K562 (cell line): ENCODE data around the gene ARHGAP31. TPM values are rescaled to one million over a fixed set of nuclear protein-coding genes. Genes with fewer than 3 reads are reported as not detected.

Source experiments
- ATAC-seq: fragments of 200-7000 bp; cut with Tn5 transposase; 3 replicates; pipeline ENCODE4 v1.9.1; 2020; ENCODE audit warnings: moderate library complexity
- BruUV-seq: library from RNA; stranded (reverse); fragments of 400-500 nt; replicated peaks from 2 replicates; lab custom pipeline; 2021; lab: Mats Ljungman, UMichigan
- CTCF ChIA-PET: fragments of 300-600 bp; formaldehyde crosslinking; extraction: SDS; loops from one replicate; lab custom pipeline; 2021; ENCODE audit warnings: low intra/inter-chr PET ratio; lab: Yijun Ruan, JAX
- POLR2A ChIA-PET: fragments of 300-600, 350-650 bp; sonication (Branson Sonifier 250); formaldehyde crosslinking; extraction: SDS; loops from one replicate; lab custom pipeline; 2021; ENCODE audit warnings: antibody characterized with exemption, inconsistent platforms; lab: Yijun Ruan, JAX
- DNase-seq, 4 experiments: peaks; one replicate each; pipeline versions ENCODE4 v3.0.0 to v3.0.0-alpha.2; 2011 to 2018; ENCODE audit warnings: low spot score in 3 of 4, mixed read lengths in 3 of 4; ENCODE audit errors: extremely low read depth in 1 of 4
- FAIRE-seq: peaks from 2 replicates; lab custom pipeline; 2011; peaks lifted over from hg19 to GRCh38; lab: Jason Lieb, UNC
- H2AFZ ChIP-seq: 2 replicates; pipeline ENCODE4 v1.6.0; 2011; ENCODE audit warnings: low read depth, low read length, control low read depth, inconsistent platforms
- H3K27ac ChIP-seq: fragments of 200-600 bp; 3 replicates; pipeline ENCODE4 v1.8.0; 2011; ENCODE audit warnings: low read depth, mild to moderate bottlenecking, control low read depth, inconsistent platforms, low read length, moderate library complexity, mixed read lengths; ENCODE audit errors: extremely low read depth
- H3K27me3 ChIP-seq, 2 experiments: fragments of 300-600 bp in 1 of 2; 2 replicates in 1 of 2; 3 replicates in 1 of 2; pipeline versions ENCODE4 v1.6.0 to v1.8.0; 2011; ENCODE audit warnings: inconsistent platforms in 2 of 2, low read length in 2 of 2, mild to moderate bottlenecking in 1 of 2, mixed read lengths in 1 of 2, moderate library complexity in 1 of 2; ENCODE audit not compliant: control insufficient read depth in 2 of 2, insufficient read depth in 2 of 2
- H3K36me3 ChIP-seq: fragments of 300-600 bp; 3 replicates; pipeline ENCODE4 v1.8.0; 2011; ENCODE audit warnings: mild to moderate bottlenecking, low read length, inconsistent platforms; ENCODE audit not compliant: control insufficient read depth, insufficient read depth
- H3K4me1 ChIP-seq, 2 experiments: fragments of 200-600 bp in 1 of 2; replicated peaks in 1 of 2; 2 replicates in 1 of 2; 3 replicates in 1 of 2; pipeline versions ENCODE4 v1.5.1 to v1.8.0; 2011; ENCODE audit warnings: inconsistent platforms in 2 of 2, low read length in 2 of 2, mild to moderate bottlenecking in 1 of 2, mixed read lengths in 1 of 2, moderate library complexity in 1 of 2; ENCODE audit not compliant: control insufficient read depth in 2 of 2, insufficient read depth in 2 of 2
- H3K4me2 ChIP-seq: 2 replicates; pipeline ENCODE4 v1.6.1; 2011; ENCODE audit warnings: low read length, control low read depth, inconsistent platforms, mixed read lengths; ENCODE audit not compliant: insufficient read depth
- H3K4me3 ChIP-seq: fragments of 200-600 bp; sonication (generic), shearing (Covaris generic); 2 replicates; pipeline ENCODE4 v1.5.1; 2016; ENCODE audit warnings: control low read depth, inconsistent platforms
- H3K79me2 ChIP-seq: fragments of 200-600 bp; 3 replicates; pipeline ENCODE4 v1.8.0; 2011; ENCODE audit warnings: low read length, inconsistent platforms; ENCODE audit not compliant: control insufficient read depth, insufficient read depth
- H3K9ac ChIP-seq, 2 experiments: 2 replicates each; pipeline versions ENCODE4 v1.6.0 to v1.6.1; 2011; ENCODE audit warnings: low read depth in 2 of 2, low read length in 2 of 2, control low read depth in 1 of 2, inconsistent platforms in 1 of 2, mild to moderate bottlenecking in 1 of 2, mixed read lengths in 1 of 2; ENCODE audit not compliant: insufficient read depth in 1 of 2
- H3K9me1 ChIP-seq: one replicate; pipeline ENCODE4 v1.6.0; 2011; ENCODE audit warnings: inconsistent platforms, mild to moderate bottlenecking, low read length, moderate library complexity; ENCODE audit not compliant: control insufficient read depth, insufficient read depth
- H3K9me3 ChIP-seq: replicated peaks from 2 replicates; pipeline ENCODE4 v1.5.1; 2011; ENCODE audit warnings: low read depth, low read length, inconsistent platforms; ENCODE audit not compliant: control insufficient read depth, insufficient read depth
- H4K20me1 ChIP-seq: replicated peaks from 2 replicates; pipeline ENCODE4 v1.6.1; 2011; ENCODE audit warnings: low read length, inconsistent platforms, mixed read lengths; ENCODE audit not compliant: control insufficient read depth, insufficient read depth
- FOSL1 ChIP-seq: fragments of 200-800 bp; sonication (Bioruptor generic); conservative IDR thresholded peaks from 2 replicates; pipeline ENCODE4 v1.6.1; 2016; ENCODE audit warnings: missing genetic modification characterization, missing compliant biosample characterization
- GABPA ChIP-seq: fragments of 200-800 bp; sonication (Bioruptor generic); conservative IDR thresholded peaks from 2 replicates; pipeline ENCODE4 v1.6.1; 2016; ENCODE audit warnings: low read depth, missing genetic modification characterization, missing compliant biosample characterization
- NR2C1 ChIP-seq, 2 experiments: fragments of 450-650 bp; IDR thresholded peaks; 2 replicates each; pipeline ENCODE4 v1.6.1; 2017; ENCODE audit warnings: mild to moderate bottlenecking in 2 of 2, antibody characterized with exemption in 1 of 2, inconsistent platforms in 1 of 2, missing compliant biosample characterization in 1 of 2, missing genetic modification characterization in 1 of 2
- NR2C2 ChIP-seq, 2 experiments: fragments of 200-800 bp in 1 of 2; sonication (Bioruptor generic) in 1 of 2; sonication (generic) in 1 of 2; formaldehyde crosslinking in 1 of 2; IDR thresholded peaks; 2 replicates each; pipeline versions ENCODE4 v1.6.1 to v1.8.0; 2016 to 2022; ENCODE audit warnings: mild to moderate bottlenecking in 1 of 2, missing compliant biosample characterization in 1 of 2, missing genetic modification characterization in 1 of 2, missing genetic modification reagents in 1 of 2
- WGBS: fragments of 100-300 bp; shearing (Covaris generic); methylation state at CpG from one replicate; pipeline ENCODE4 v1.1.6; 2016; ENCODE audit warnings: low coverage, mixed read lengths; ENCODE audit not compliant: insufficient coverage; ENCODE audit errors: missing lambda C conversion rate; 5-methylcytosine and 5-hydroxymethylcytosine counted together
- in situ Hi-C: fragments of 300-500 bp; cut with MboI; formaldehyde crosslinking; loops from 4 replicates; pipeline ENCODE4 v1.15.0; 2018; ENCODE audit warnings: inconsistent platforms, mixed read lengths
- intact Hi-C: fragments of 100-400 bp; cut with micrococcal nuclease; formaldehyde crosslinking; loops from 2 replicates; pipeline ENCODE4 v1.14.2; 2022
- polyA plus RNA-seq, 8 experiments: library from polyadenylated mRNA; depleted of rRNA in 4 of 8; stranded (reverse) in 5 of 8; unstranded in 3 of 8; fragments of >200 nt; fragmentation: Nextera tagmentation in 2 of 8; fragmentation: Illumina TruSeq in 1 of 8; extraction: Ambion mirVana in 2 of 8; extraction: Trizol in 1 of 8; gene quantifications; 2 replicates each; pipeline versions ENCODE4 v1.2.1 to v1.2.3, GENCODE V29; 2011 to 2014; ENCODE audit warnings: inconsistent platforms in 1 of 8, missing spikeins in 1 of 8
- total RNA-seq, 7 experiments: library from RNA; depleted of rRNA in 6 of 7; stranded (reverse); fragments of >200 nt in 6 of 7; fragmentation: Illumina TruSeq in 2 of 7; extraction: Trizol in 2 of 7; gene quantifications; 2 replicates each; pipeline versions ENCODE4 v1.2.1 to v1.2.3, GENCODE V29; 2011 to 2021; ENCODE audit warnings: low replicate concordance in 1 of 7
- TF ChIP-seq, protein P1 (sequence below), 2 experiments: fragments of 450-650 bp; conservative IDR thresholded peaks; 2 replicates each; pipeline ENCODE4 v1.6.1; 2017; ENCODE audit warnings: mild to moderate bottlenecking in 2 of 2, moderate library complexity in 2 of 2
- TF ChIP-seq, protein P2 (sequence below), 2 experiments: fragments of 250-450 bp in 1 of 2; fragments of 450-650 bp in 1 of 2; sonication (Bioruptor Pico) in 1 of 2; IDR thresholded peaks; 2 replicates each; pipeline versions ENCODE4 v1.6.1 to v1.8.0; 2016 to 2021; ENCODE audit warnings: mild to moderate bottlenecking in 2 of 2, moderate library complexity in 2 of 2, missing compliant biosample characterization in 1 of 2, missing genetic modification characterization in 1 of 2

ARHGAP31 gene
- total and polyA plus RNA-seq, 9 of the 15 experiments (the other 6 are each of a cell fraction or from before 2014, with no cell fraction given): under 0.01 to 0.13 (median 0.06) TPM; not detected in 5

DNA sequence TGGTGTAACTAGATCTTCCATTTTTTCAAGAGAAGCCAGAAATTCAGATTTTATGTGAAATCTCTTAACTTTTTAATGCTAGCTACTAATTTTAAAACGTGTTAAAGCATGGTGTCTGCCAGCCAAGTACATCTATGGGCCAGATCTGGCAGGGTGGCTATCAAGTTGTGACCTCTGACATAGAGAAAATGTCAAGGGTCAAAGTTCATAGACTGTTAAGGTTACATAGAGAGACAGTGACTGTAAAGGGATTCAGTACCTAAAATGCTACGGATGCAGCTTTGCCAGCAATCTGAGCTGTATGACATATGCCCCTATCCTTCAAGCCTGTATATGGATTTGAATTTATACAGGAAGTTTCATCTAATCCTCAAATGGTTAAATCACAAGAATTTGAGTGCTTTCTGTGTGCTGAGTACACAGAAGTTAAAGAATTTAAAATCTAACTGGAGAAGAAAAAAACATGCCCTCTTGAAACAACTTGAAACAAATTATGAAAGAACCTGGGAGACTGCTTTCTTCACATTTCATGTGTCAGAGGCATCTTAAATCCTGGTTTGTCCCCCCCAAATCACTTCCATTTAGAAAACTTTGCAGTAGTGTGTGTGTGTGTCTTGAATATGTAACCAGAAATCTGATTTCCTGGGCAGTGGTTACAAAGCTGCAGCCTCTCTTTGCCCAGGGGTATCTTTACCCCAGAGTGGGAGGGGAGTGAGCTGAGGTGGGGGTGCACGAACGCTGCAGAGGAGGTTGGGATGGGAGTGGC, 895 bp upstream of the ARHGAP31 start:
- TF ChIP-seq, protein P1, sequence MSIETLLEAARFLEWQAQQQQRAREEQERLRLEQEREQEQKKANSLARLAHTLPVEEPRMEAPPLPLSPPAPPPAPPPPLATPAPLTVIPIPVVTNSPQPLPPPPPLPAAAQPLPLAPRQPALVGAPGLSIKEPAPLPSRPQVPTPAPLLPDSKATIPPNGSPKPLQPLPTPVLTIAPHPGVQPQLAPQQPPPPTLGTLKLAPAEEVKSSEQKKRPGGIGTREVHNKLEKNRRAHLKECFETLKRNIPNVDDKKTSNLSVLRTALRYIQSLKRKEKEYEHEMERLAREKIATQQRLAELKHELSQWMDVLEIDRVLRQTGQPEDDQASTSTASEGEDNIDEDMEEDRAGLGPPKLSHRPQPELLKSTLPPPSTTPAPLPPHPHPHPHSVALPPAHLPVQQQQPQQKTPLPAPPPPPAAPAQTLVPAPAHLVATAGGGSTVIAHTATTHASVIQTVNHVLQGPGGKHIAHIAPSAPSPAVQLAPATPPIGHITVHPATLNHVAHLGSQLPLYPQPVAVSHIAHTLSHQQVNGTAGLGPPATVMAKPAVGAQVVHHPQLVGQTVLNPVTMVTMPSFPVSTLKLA (conservative IDR thresholded peaks at IDR 0.05): no peak
- TF ChIP-seq NR2C2 (CRISPR knock-in tag; IDR thresholded peaks at IDR 0.05) (no peak), NR2C2 (tag; IDR thresholded peaks at IDR 0.05) (peak; percentile 84), FOSL1 (no peak), GABPA (tag) (no peak), NR2C1 (IDR thresholded peaks at IDR 0.05) (peak; percentile 84), NR2C1 (tag; IDR thresholded peaks at IDR 0.05) (peak; percentile 90)
- TF ChIP-seq, protein P2, sequence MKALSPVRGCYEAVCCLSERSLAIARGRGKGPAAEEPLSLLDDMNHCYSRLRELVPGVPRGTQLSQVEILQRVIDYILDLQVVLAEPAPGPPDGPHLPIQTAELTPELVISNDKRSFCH (CRISPR knock-in tag; IDR thresholded peaks at IDR 0.05): no peak
- TF ChIP-seq, protein P2 (tag; IDR thresholded peaks at IDR 0.05): peak; percentile 78; the same call in 1 of the 2 replicates
- Histone ChIP-seq H3K36me3 (no peaks in the 10 kb centered on the region), H2AFZ (peak overlapping the region; percentile 79), H3K9ac (peak overlapping the region in 1 of 2 experiments; percentile 81; a peak in 1 of 4 replicates), H3K79me2 (no peaks in the 10 kb centered on the region), H3K4me1 (peaks cover 0 to 14% of the 10 kb centered on the region in 2 experiments; a peak in 2 of 5 replicates), H4K20me1 (no peaks in the 10 kb centered on the region), H3K4me3 (peak overlapping the region; percentile 27), H3K27ac (no peak overlapping the region), H3K4me2 (peak overlapping the region; percentile 68), H3K9me3 (no peaks in the 10 kb centered on the region), H3K27me3 (no peaks in the 10 kb centered on the region; a peak in 1 of 5 replicates), H3K9me1 (no peaks in the 10 kb centered on the region)
- ATAC-seq (peak; percentile 75), FAIRE-seq (no peak), DNase-seq (no peak)
- WGBS: 18% methylated on average over 4 of the region's 4 CpGs
- CTCF ChIA-PET: no interaction called here
- POLR2A ChIA-PET: interaction anchor here (0.6 kb wide), 1 partner anchor 53 kb away, joined by 3 read pairs; the partner anchor contains the start of gene B4GALT4
- BruUV-seq: no TSS peak
- intact Hi-C loops: no loop called here
- in situ Hi-C loops: no loop called here
